Kidney capillary endothelial cell (primary cell): Measurements from ENCODE around the gene E2F1.

Experiments
- DNase-seq: peaks from one replicate; pipeline ENCODE4 v3.0.0-alpha.2; 2018; ENCODE audit warnings: low spot score

E2F1 gene

GRCh38 chr20:33687370-33687915 is 1.3 kb upstream of the E2F1 start:
- no peak for DNase-seq

- no peak for DNase-seq
These were observed 790 bp upstream of the E2F1 start for GRCh38 chr20:33686984-33687366.

- DNase-seq = no peak
These were observed 671 bp downstream of the E2F1 start for GRCh38 chr20:33685328-33686099.

GRCh38 chr20:33684533-33685327 is 1.5 kb downstream of the E2F1 start:
- DNase-seq = peak; percentile 49

GRCh38 chr20:33681728-33682353 is 4.3 kb downstream of the E2F1 start:
- DNase-seq = no peak

- no peak for DNase-seq
These were observed 4.9 kb downstream of the E2F1 start for GRCh38 chr20:33681288-33681687.

GRCh38 chr20:33680686-33681085 is 5.5 kb downstream of the E2F1 start:
- no peak for DNase-seq

- DNase-seq = no peak
These were observed 6.3 kb downstream of the E2F1 start for GRCh38 chr20:33679758-33680485.

GRCh38 chr20:33677991-33678702 is 8.0 kb downstream of the E2F1 start:
- DNase-seq = no peak

- no peak for DNase-seq
These were observed 9.2 kb downstream of the E2F1 start for GRCh38 chr20:33676652-33677645.

- no peak for DNase-seq
These were observed 10.1 kb downstream of the E2F1 start for GRCh38 chr20:33676121-33676520.

GRCh38 chr20:33675136-33675959 is 10.8 kb downstream of the E2F1 start:
- DNase-seq = no peak

GRCh38 chr20:33674294-33675135 is 11.7 kb downstream of the E2F1 start, which contains the start of gene NECAB3:
NECAB3 (minus strand) TSS chr20:33674428; CDS start chr20:33674352, 76 bp downstream.
- DNase-seq = peak; percentile 55

- no peak for DNase-seq
These were observed 12.5 kb downstream of the E2F1 start for GRCh38 chr20:33673410-33674293.

GRCh38 chr20:33673114-33673409 is 13.1 kb downstream of the E2F1 start:
- DNase-seq = no peak

GRCh38 chr20:33672426-33673113 is 13.6 kb downstream of the E2F1 start:
- DNase-seq = no peak
